GM12872 (cell line): Measurements from ENCODE around the gene NFATC2IP.

ENCODE experiments used
- TF ChIP-seq, protein P1 (sequence below): IDR thresholded peaks from 3 replicates; pipeline ENCODE4 v1.5.1; 2011; ENCODE audit warnings: low read depth, mild to moderate bottlenecking, low read length, moderate library complexity; ENCODE audit not compliant: insufficient read depth

NFATC2IP gene

GRCh38 chr16:28950648-28951409 is at the start of gene NFATC2IP:
NFATC2IP (plus strand) TSS chr16:28950937; CDS start chr16:28951012, 75 bp downstream.
- TF ChIP-seq, protein P1, sequence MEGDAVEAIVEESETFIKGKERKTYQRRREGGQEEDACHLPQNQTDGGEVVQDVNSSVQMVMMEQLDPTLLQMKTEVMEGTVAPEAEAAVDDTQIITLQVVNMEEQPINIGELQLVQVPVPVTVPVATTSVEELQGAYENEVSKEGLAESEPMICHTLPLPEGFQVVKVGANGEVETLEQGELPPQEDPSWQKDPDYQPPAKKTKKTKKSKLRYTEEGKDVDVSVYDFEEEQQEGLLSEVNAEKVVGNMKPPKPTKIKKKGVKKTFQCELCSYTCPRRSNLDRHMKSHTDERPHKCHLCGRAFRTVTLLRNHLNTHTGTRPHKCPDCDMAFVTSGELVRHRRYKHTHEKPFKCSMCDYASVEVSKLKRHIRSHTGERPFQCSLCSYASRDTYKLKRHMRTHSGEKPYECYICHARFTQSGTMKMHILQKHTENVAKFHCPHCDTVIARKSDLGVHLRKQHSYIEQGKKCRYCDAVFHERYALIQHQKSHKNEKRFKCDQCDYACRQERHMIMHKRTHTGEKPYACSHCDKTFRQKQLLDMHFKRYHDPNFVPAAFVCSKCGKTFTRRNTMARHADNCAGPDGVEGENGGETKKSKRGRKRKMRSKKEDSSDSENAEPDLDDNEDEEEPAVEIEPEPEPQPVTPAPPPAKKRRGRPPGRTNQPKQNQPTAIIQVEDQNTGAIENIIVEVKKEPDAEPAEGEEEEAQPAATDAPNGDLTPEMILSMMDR = no peak

- TF ChIP-seq, protein P1 = no peak
These were observed 48.9 kb upstream of the NFATC2IP start for GRCh38 chr16:28901862-28902261.

DNA sequence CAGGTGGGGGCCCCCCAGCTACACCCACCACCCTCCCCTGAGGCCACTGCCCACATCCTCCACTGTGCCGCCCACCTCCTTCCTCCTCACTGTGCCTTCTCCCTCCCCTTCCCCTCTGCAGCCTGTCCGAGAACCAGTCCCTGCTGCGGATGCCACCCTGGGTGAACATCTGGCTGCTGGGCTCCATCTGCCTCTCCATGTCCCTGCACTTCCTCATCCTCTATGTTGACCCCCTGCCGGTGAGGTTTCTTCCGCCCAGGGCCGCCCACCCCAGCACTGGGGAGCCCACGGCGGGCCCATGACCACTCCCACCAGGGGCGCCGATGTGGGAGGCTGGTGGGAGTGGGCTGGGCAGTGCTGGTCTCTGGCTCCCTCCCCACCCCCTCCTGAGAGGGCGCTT is 47.8 kb upstream of the NFATC2IP start:
- TF ChIP-seq, protein P1 = no peak

DNA sequence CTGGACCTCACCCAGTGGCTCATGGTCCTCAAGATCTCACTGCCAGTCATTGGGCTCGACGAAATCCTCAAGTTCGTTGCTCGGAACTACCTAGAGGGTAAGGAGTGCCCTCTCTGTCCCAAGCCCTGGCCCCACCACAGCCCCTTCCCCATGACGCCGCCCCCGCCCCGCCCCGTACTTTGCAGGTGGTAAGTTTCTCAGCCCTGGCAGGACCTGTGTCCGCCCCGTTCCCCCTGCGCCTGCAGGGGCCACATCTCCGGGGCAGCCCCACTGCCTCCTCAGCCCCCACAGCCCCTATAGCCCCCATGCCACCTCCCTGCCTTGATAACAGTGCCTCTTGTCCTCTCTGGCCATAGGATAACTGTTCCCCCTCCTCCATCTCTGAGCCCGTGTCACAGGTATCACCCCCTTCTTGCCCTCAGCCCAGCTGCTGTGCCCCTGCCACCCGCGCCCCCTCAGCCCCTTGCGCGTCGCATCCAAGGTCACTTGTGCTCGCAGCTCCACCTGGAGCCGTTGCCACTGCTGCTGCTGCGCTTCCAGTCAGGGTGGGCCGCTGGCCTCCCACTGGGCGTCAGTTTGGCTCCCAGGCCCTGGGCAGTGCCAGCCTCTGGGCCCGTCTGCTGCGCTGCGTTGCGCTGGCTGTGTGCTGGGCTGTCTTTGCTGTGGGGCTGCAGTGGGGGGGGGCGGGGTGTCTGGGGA is 47.2 kb upstream of the NFATC2IP start:
- TF ChIP-seq, protein P1 = no peak

- TF ChIP-seq, protein P1 = no peak
These were observed 46.4 kb upstream of the NFATC2IP start for GRCh38 chr16:28904363-28904762.

GRCh38 chr16:28904828-28905227 is 45.9 kb upstream of the NFATC2IP start:
- TF ChIP-seq, protein P1 = no peak

DNA sequence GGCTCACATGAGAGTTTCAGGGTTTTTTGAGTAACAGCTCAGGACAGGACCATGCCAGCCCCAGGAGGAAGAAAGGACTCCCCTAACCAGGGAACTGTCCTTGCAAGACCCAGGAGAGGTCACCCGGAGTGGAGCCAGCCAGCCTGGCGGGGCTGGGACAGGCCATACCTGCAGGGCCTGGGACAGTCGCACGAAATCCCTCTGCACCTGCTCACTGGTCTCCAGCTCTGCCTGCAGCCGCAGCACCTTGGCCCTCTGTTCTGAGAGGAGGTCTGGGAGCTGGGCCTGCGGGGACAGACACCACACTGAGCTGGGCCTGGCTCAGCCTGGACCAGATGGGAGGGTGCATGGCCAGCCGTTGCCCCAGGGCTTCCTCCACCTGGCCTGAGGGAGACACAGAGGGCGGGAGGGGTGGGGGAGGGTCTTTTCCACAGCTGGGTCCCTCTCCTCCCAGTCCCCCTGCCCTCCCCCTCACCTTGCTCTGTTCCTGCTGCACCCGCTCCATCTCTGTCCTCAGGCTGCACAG is 45.4 kb upstream of the NFATC2IP start:
- TF ChIP-seq, protein P1 = no peak
